GM18511 (cell line): ENCODE results near the gene ID3.

Experiments
- ATAC-seq: cut with Tn5 transposase; IDR thresholded peaks from one replicate; pipeline ENCODE4 v1.9.1; 2021; ENCODE audit warnings: mild to moderate bottlenecking, moderate library complexity; ENCODE audit not compliant: unreplicated experiment

Gene ID3

DNA sequence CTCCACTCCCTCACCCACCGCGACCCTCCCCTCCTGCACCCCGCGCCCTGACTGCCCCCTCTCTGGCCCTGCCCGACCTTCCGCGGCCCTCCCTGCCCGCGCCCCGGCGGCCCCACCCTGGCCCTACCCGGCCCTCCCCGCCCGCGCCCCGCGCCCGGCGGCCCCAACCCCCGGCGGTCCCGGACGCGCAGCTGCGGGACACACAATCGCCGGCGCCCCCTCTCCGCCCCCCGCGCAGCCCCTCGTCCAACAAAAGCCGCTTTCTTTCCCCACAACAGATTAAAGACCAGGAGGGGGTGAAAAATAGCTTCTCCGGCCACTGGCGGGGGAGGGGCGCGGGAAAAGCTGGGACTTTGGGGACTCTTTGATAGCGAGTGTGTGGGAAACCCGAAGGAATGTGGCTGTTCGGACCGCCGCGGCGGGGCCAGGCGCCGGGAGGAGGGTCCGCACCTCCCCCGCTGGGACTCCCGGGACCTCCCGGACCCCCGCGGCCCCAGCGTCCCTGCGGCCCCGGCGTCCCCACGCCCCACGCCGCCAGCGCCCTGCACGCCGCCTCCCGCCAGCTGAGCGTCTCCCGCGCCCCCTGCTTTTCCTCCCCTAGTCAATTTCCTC is 8.8 kb upstream of the ID3 start:
- no peak for ATAC-seq

DNA sequence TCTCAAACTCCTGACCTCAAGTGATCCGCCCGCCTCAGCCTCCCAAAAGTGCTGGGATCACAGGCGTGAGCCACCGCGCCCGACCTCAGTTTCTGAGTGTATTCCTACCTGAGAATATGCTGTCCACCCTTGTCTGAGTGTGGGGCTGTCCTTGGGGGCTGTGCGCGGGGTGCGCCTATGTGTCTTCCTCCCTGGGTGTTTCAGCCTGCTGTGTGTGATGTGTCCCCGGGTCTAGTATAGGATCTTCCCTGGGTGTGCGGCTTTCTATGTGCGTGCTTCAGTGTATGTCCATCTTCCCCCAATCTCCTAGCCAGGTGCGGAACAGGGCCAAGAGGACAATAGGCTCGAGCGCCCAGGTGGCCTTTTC is 8.3 kb upstream of the ID3 start:
- no peak for ATAC-seq

DNA sequence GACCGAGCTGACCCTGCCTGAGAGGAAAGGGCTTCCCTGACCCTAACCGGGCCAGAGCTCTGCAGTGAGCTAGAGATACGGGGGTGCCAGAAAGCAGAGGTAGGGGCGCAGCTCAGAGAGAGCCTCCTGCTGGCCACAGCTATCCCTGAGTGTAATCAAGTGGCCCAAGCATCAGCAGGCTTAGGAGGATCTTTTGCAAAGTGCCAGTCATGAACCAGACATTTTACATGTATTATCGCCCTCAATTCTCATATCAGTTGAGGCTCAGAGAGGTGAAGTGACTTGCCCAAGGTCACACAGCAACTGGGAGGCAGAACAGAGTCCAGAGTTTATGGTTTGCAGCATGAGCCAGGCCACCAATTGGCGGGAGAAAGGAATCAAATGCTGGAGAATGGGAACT is 7.0 kb upstream of the ID3 start:
- ATAC-seq = no peak

DNA sequence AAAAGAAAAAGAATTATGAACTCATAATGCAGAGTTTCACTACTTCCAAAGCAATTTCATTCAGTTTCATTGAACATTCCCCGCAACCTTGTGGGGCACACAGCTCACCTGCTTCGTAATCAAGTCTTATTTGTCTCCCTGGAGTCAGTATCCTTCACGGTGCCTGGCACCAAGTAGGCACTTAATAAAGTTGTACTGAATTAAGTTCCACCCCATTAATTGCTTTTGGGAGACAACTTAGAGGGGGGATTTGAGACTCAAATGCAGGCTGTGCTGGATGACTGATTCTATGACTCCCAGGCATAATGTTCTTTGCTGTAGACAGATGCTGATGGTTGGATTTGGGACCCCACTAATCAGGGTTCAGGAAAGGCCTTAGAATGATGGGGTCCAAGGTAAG is 6.5 kb upstream of the ID3 start:
- no peak for ATAC-seq

DNA sequence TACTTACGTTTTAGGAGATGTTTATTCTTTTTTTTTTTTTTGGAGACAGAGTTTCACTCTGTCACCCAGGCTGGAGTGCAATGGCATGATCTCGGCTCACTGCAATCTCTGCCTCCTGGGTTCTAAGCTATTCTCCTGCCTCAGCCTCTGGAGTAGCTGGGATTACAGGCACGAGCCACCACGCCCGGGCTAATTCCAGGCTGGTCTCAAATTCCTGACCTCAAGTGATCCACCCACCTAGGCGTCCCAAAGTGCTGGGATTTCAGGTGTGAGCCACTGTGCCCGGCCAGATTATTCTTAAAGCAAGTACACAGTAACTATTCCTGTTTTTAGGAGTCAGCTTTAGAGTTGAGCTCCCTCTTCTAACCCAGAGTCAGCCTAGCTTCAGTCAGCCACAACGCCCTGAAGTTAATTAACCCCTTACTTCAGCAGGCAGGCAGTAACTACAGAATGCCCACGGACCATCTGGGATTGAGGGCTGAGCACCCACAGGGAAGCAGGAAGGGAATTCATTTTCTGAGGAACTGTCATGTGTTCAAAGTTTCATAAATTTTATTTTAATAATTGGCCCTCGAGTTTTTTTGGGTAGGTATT is 5.3 kb upstream of the ID3 start:
- ATAC-seq = no peak

DNA sequence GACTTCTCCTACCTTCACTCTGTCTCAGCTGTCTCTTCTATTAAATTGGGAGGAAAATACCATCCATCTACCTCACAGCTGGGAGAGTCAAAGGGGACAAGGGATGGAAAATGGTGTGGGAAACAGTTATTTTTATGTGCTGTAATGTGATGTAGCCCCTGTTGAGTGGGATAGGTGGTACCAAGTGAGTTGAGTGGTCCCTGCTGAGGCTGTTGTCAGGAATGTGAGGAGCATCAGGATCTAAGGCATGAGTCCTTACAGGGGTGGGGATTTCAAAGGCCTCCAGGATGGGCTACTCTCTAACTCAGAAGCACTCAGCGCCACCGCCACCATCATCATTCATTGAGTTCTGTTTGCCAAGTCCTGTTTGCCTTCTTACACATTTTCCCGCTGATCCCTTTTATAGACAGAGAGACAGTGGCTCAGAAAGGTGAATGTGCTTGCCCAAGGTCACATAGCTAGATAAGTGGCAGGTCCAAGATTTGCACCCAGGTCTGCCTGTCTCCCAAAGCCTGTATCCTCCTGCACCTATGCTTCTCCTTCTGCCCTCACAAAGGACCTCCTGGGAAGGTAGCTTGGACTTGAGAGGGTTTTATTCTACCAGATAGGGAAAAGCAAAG is 4.6 kb upstream of the ID3 start:
- no peak for ATAC-seq

DNA sequence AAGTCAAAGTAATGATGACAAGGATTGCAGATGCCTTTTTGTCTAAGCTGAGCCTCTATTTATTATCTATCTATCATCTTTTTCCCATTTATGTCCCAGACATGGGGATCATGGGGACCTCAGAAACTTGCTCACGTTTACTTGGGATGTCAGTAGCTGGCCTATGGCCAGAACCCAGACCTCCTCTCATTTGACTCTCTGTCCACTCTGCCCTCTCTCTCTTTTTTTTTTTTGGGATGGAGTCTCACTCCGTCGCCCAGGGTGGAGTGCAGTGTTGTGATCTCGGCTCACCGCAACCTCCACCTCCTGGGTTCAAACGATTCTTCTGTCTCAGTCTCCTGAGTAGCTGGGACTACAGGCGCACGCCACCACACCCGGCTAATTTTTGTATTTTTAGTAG is 3.7 kb upstream of the ID3 start:
- ATAC-seq = no peak

DNA sequence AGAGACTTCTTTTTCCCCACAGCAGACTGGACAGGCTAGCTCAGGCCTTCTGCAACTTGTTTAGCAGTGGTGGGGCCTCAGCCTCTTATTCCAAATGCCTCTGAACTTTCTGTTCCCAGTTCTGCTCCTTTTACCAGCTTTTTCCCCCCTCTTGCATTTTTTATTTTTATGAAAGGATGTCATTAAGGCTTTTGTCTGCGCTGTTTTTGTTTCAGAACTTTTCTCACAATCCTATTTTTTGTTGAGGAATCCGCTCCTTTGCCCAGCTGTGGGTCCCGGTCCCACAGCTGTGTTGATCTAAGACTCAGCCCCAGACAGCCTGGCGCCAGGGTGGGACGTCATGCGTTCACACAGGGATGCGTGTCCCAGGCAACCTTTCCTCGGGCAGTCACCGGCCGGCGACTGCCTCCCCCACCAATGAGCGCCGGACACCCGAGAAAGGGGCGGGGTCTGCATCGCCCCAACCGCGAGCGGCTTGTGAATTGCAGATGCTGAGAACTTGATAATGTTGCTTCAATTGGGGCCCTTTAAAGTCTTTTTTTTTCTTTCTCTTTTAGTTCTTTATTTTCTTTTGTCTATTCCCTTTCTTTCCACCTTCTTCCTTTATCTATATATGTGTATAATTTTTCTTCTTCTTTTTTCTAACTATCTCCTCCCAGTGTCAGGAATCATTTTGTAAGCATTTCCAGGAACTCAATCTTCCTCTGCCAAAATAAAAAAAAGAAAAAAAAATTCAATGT is 3.0 kb upstream of the ID3 start:
- no peak for ATAC-seq

DNA sequence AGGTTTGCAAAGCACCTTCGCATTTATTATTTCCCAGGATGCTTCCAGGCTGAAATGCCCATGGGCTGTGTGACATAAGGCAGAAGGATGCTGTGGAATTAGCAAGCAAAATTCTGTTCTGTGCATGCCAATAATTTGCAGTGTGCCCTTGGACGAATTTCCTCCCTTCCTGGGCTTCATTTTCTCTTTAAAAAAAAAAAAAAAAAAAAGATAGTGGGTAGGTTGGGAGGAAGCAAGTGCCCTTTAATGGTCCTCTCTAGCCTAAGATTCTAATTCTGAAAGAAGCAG is 2.5 kb upstream of the ID3 start:
- ATAC-seq = no peak

DNA sequence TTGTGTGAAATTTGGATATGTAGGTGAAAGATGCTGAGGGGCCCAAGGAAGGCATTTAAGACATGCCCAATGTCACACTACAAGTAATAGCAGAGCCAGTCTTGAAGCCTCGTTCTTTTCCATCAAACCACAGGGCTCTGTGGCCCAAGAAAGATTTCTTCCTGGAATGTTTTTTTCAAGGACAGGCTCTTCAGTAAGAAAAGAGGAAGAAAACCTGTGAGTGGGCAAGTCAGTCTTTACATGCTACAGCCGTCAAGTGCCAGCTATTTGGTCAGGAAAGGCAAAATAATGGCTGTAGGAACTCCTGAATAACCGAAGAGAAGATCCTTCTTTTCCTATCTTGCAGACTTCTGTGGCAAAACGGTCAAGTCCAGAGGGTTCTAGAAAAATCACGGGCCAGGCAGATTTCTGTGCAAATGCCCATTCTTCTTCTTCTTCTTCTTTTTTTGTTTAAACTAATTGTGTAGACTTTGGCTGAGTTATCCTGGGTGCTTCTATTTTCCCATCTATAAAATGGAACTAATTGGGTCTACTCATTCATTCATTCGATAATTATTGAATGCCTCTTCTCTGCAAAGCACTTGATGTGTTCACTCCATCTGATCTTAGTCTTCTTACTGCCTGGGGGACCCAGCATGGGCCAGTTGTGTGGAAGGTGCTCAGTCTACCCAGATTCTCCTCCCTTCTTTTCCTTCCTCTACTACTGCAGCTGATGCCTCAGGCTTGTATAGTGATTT is 1.9 kb upstream of the ID3 start:
- ATAC-seq = no peak

DNA sequence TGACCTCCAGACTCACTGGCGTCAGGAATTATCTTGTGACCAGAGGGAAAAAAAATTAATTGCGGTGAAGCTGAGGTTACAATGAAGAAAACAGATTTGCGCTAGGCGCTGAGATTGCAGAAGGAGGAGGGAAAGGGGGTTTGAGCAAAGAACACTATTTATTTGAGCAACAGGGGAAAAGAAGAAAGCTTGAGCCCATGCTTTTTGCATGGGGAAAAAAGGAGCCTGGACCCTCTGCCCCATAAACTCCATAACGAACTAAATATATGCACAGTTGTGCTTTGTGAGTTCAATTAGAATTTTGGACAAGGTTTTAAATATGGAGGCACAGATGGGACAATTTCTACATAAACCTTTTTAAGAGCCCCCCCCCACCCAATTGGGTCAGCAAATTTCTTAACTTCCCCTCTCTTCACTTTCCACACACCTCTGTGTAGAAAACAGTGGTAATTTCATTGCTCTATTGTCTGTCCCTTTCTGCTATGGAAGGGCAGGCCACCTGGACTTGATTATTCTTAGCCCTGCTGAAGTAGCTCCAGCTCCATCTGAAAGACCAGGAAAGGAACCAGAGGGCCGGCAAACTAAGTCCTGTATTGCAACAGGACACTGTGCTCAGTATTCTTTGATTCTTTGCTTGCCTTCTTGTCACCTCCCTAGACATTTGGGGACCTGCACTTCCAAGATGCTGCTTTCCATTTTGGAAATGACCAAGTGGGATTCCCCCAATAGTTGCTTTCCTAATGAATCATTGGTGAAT is 862 bp upstream of the ID3 start:
- no peak for ATAC-seq

DNA sequence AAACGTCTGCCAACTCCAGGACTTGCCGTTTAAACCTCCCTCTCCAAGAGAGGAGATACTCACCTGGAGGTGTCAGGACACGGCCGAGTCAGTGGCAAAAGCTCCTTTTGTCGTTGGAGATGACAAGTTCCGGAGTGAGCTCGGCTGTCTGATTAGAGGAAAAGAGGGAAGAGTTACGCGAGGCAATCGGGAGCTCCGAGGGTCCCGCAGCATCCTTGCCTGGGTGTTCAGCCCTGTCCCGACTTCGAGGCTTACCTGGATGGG is 497 bp downstream of the ID3 start:
- no peak for ATAC-seq

DNA sequence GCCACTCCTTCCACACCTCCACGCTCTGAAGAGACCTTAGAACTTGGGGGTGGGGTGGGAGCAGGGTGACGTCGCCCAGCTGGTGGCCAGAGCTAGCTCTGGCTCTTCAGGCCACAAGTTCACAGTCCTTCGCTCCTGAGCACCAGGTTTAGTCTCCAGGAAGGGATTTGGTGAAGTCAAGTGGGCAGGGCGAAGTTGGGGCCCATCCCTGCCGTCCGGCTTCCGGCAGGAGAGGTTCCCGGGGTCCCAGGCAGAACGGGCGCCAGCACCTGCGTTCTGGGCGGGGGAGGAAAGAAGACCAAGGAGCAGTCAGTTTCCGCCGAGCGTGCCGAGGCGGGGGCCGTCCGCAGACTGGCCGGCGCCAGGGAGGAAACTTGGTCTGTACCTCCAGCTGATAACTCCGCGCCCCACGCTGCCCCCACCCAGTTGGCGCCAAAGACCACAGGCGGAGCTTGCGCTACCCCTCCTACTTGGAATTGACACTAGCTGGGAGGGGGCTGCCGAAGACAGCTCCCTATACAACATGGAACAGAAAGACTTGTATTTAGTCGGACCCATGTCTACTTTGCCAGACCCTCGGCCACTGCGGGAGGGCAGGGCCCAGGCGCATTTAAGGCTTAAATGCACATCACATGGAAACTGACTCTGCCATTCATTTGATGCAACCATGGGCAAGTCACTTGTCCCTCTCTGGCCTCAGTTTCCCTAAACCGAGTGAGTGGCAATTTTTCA is 995 bp downstream of the ID3 start:
- ATAC-seq = no peak

DNA sequence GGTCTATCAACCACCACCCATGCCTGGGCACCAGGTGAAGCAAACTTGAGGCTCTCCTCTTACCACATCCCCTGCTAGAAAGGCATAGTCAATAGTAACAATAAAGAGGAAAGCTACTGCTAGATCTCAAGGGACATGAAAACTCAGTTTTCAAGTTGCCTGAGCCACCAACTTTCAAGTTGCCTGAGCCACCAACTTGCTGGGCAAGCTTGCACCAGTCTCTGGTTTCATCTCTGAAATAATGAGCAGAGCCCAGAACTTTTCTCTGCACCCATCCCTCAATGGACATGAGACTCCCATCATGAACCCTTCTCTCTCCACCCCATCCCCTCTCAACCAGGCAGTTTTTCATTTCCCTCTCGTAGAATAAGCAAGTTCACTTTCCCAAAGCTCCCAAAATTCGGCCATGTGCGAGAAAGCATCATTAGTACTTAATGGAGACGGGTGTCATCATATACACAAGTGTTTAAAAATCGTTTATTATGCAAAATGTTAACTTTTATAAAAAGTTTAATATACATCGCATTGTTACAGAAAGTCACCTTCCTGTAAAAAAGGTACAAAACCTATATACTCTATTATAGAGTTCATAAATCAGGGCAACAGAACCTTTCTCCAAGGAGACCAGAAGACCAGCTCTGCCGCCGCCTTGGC is 1.7 kb downstream of the ID3 start:
- ATAC-seq = no peak

DNA sequence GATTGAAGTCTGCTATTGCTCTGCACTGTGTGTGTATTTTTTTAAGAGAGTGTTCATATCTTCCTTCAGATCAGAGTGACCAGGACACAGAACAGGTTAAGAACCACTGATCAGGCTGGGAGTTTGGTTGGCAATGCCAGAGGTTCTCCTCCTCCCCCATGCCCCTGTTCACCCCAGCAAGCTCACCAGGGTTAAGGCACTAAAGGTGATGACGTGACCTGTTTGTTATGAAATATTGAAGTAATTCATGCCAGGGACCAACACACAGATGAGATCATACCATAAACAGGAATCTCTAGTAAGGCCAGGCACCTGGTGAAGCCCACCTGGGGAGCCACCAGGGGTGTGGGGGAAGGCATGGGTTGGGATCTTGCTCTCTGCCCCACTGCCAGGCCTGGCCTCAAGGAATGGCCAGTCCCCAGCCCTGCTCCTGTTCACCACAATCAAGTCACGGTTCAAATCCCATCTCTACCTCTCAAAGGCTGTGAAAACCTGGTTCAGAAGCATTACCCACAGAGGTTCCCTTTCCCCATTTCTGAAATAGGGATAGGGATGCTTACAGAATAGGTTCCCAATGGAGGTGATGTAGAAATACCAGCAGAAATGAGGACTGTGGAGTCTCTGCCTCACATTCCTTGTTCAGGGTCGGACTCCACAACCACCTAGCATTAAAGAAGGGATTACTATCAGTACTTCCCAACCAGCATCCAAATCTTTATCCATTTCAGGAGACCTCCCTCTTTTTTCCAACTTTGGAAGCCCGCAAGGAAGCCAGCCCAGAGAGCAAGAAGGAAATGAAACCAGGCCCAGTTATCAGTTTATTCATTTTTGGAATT is 2.4 kb downstream of the ID3 start:
- ATAC-seq = no peak

DNA sequence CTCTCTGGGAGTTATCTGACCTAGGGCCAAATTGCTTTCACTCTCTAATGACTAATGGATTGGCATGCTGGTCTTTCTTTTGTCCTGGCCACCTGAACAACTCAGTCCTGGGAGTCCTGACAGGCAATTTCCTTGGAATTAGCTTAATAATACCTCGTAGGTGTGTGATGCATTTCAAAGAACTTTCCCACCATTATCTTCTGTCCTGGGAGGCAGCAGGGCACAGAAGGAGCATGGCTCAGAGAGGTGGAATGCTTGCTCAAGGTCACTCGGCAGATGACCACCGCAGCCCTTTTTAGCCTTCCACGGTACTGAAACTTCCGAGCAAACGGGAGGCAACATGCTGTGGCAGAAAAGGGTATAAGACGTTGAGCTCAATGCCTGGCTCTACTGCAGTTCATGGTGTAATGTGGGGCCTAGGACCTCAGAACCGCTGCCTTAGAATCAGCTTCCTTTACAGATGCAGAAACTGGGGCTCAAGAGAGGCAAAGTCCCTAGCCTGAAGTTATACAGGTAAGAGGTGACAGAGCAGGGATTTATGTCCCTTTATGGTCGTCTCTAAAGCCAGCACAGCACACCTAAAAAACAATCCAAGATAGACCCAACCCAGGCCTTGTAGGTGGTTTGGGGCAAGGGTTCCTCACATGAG is 3.2 kb downstream of the ID3 start:
- no peak for ATAC-seq

DNA sequence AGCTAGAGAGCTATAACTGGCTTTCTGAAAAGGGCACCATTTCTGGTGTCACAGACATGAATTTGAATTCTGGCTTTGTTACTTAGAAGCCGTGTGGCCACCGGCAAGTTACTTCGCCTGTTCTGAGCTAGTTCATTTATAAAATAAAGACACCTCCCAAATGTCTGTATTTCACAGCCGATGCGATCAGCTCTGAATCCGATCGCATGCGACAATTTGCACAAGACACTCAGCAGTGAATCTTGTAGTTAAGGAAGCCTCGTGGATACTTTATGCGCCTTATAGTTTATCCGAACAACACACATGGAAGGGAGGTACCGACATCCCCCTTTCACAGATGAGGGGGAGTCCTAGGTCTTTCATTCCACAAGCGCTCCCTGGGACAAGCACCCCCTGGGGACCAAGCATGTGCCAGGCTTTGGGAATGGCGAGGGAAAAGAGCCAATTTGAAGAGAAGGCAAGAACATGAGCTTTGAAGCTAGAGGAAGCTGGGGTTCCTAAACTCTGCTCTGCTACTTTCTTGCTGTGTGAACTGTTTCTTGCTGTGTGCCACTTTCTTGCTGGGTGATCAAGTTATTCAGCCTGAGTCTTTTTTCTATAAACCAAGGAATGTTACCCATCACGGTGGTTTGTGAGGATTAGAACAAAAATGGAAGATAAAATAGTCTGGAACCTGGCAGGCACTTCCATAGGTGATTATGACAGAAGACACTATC is 3.9 kb downstream of the ID3 start:
- ATAC-seq = no peak
